HG02870 (cell line): Measurements from ENCODE around the gene APBA1.

Experiments
- ATAC-seq: cut with Tn5 transposase; IDR thresholded peaks from one replicate; pipeline ENCODE4 v1.9.1; 2021; ENCODE audit warnings: mild to moderate bottlenecking, moderate library complexity; ENCODE audit not compliant: unreplicated experiment

Gene APBA1

DNA sequence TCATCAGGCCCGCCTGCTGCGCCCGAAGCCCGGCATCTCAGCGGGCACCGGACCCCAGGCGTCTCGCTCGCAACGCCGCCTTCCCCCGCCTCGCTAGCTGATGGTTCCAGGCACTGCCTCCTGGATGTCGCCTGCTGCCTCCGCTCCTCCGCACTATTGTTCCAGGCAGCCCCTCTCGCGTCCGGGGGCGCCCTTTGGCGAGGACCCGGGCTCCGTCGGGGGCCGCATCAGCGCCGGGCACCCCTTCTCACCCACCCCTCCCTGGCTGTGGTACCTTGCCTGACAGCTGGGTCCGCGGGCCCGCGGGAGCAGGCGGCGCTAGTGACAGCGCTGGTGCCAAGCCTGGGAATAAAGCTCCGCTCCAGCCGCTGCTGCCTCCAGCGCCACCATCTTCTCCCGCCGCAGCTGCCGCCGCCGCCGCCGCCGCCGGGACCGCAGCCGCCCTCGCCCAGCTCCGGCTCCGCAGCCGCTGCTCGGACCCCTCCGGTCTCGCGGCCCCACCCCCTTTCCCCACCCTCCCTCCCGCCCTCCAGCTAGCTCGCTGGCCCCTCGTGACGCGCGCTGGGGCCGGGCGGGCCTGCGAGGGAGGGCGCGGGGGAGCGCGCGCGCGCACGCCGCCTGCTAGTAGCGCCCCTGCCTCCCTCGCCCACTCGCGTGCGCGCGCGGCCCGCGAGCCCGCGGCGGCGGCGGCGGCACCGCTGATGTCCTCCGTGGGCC lies at the start of gene APBA1:
TSS of gene APBA1 (minus strand) at position 493 of the 717 bp plus-strand sequence.
- ATAC-seq, result peak; percentile 41

GRCh38 chr9:69719983-69720382 lies 47.8 kb upstream of the APBA1 start:
- no peak for ATAC-seq

- ATAC-seq, result no peak
These were observed 47.2 kb upstream of the APBA1 start for GRCh38 chr9:69719367-69719766.

DNA sequence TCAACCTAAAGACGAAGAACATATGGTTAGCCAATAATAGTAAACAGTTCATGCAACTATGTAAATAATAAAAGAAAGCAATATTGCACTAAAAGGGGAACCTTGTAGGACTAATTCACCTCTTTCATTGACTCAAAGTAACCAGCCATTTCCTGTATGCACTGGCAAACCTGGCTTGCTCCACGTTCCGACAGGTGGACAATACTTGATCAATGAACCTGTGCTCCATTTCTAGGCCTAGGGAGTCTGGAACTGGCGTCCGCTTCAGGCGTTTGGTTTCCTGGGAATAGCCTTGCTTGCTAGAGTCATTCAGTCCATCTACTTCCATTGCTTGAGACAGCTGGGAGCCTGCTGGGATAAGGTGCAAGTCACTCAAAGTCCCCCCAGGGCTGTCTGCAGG lies 46.0 kb upstream of the APBA1 start:
- no peak for ATAC-seq

GRCh38 chr9:69715825-69716224 lies 43.7 kb upstream of the APBA1 start:
- no peak for ATAC-seq

DNA sequence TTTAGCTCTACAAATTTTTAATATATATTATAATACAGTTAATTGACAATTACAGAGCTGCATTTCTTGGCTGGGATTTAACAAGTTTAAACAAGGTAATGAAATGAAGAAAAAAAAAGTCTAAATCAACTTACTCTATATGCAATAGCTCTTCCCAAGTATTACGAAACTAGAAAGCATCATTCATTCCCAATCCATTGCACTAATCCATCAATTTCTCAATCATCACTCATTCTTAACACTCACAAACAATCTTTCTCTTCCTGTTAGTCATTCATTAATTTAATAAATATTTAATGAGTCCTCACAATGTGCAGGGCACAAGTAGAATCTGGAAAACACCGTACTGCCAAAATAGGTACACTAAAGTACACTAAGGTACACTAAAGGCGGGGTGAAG lies 42.9 kb upstream of the APBA1 start:
- ATAC-seq, result no peak

DNA sequence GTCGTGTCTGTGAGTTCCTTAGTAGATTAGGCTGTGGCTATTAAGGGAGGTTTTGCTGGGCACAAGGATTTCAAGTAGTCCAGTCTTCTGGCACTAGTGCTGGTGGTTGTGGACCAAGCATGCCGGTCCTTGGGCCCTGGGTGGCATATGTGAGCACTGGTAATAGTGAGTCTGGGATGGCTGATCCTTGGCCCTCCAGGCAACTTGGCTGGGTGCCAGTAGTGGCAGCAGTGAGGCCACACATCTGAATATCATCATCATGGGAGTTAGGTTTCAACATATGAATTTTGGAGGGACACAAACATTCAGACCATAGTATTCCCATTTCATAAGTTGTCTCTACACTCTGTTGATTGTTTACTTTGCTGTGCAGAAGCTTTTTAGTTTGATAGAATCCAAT lies 25.3 kb upstream of the APBA1 start:
- ATAC-seq, result no peak

- ATAC-seq, result no peak
These were observed 24.6 kb upstream of the APBA1 start for GRCh38 chr9:69696802-69697201.

- no peak for ATAC-seq
These were observed 17.9 kb upstream of the APBA1 start for GRCh38 chr9:69689991-69690538.

- no peak for ATAC-seq
These were observed 11.8 kb upstream of the APBA1 start for GRCh38 chr9:69683927-69684326.

DNA sequence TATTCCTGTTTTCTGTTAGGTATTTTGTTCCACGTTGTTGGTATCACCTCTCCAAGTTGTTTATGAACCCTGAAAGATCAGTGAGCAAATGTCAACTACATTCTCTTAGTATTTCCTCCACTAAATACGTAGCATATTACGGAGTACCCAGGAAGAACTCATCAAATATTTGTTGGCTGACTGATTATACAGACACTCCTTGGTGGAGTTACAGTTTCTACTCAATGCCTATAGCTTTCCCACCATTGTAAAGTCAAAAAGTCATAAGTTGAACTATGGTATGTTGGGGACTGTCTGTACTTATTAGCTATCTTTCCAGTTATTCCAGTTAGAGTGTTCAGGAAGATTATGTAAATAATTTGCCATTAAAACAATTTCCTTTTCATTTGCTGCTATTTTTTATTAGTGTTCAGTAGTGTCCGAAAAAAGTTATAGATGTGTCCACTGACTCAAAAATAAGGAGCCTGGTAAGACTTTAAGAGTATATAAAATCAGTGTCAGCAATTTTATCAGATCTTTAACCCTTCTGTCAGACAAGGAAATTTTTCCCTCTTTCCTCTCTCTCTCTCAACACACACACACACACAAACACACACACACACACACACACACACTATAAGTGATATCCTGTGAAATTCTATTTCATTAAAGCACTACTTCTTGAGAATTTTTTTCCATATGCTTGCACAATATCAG lies 6.8 kb upstream of the APBA1 start:
- ATAC-seq, result no peak

DNA sequence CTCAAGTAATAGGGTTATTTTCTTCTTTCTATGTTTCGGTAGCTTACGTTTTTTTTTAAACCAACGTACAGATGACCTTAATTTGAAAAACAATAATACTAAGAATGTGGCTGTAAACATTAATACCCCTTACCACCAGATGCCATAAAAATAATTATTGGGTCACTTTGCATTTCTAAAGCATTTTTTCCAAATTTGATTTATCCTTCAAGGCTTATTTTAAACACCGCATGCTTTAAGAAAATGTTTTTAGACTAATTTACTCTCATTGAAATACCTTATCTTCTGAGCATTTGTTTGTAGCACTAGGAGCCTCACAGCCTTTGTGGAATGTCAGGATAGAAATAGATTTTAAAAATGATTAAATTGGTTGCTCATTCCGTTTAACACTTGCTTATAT lies 5.8 kb upstream of the APBA1 start:
- no peak for ATAC-seq

GRCh38 chr9:69675563-69675962 lies 3.4 kb upstream of the APBA1 start:
- no peak for ATAC-seq

DNA sequence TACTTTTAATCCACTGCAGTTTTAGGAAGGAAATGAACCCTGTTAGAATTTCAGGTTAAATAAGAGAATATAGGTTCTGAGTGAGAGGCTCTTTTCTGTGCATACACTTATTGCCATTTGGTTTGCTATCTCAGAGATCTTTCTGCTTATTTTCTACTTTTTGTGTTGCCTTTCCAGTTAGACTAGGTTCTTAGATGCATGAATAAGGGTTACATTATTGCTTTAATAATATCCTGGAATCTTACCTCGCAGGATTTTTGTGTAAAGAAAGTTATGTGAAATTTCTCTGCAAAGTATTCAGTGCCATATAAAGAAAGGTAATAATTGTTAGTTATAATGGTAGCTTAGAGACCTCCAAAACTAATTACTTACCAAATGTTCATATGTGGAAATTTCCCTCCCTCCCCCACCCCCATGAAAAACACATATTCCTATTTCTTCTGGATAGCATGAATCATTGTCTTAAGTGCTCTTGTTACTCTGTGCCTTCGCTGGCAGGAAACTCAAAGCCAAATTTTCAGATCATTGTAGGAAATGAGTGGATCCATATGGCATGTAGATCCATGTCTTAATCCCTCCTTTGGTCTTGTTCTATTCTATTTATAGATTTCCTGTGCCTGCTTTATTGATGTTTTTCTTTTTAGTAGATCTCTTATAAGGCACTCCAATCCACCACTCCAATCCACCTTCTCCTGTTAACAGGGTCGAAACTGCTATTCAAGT lies 2.7 kb upstream of the APBA1 start:
- no peak for ATAC-seq

- ATAC-seq, result no peak
These were observed 2.0 kb upstream of the APBA1 start for GRCh38 chr9:69674112-69674685.

- no peak for ATAC-seq
These were observed 1.1 kb upstream of the APBA1 start for GRCh38 chr9:69673311-69673640.

GRCh38 chr9:69672596-69673310 lies 582 bp upstream of the APBA1 start:
- ATAC-seq, result peak; percentile 93

DNA sequence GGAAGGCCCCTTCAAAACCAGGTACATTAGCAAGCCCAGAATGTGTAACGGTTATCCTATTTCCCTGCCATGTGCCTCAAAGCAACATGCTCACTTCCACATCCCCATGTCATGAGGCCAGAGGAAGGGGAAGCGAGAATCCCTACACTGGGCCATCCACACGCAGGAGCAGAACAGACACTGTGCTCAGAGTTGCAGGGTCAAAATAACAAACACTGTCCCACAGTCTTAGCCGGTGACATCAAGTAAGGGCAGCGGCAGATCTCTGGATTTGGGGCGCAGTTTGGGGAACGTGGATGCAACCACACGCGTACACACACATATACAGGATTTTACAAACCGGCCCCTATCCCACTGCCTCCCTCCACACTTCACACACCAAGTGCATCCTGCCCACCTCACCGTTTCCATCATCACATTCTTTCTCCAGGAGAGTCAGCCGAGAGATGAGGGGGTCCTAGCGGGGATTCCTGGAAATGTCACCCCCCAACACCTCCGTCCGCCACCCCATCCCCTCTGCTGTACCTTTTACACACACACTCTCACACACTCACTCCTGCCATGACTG lies 776 bp downstream of the APBA1 start:
- ATAC-seq, result no peak

DNA sequence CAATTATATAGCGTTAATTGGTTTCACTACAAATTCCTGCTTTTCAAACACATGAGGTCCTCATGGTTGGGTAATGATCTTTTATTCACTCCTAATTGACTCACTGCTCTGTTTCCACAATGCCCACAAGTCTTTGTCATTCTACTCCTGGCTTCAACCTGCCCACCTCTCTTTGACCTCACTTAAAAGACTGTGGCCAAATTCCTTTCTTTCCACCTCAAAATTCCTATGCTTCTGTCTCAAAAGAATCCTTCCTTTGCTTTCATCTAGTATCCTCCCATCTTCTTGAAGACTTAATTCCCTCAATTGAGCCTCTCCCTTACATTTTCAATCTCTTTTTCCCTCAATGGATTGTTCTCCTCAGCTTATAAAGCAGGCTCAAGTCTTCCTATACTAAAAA lies 4.9 kb downstream of the APBA1 start:
- no peak for ATAC-seq

DNA sequence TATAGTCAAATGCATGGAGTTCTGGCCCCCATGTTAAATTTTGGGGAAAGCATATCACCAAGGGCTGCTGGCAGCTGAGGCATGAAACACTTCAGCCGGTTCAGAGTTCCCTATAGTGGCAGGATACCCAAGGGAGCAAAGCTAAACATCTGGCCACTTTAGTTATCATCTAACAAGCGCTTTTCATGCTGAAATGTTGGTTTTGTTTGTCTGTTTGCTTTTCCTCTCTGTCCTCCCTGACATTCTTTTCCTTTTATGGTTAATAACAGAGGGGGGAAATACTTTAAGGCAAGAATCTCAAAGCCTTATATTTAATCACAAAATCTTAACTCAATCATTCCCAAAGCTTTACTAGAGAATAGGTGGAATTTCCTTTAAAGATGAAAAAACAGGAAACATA lies 11.9 kb downstream of the APBA1 start:
- no peak for ATAC-seq
